ENCODE results near the gene IL17RB.

Gene IL17RB

DNA sequence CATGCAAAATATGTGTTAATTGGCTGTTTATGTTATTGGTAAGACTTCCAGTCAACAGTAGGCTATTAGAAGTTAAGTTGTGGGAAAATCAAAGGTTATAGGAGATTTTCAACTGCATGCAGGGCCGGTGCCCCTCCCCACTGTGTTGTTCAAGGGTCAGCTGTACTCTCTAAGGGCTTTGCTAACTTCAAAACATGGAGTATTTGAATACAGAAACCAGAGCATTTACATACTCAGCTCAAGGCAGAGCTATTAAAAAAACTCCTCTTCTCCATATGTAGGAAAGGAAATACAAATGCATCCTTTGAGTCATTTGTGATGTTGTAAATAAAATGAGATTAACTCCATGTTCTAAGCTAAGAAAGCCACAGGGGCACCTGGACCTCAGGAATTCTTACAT is 16.8 kb downstream of the IL17RB start:
- DNase-seq: no peak

GRCh38 chr3:53865732-53866499 is 19.5 kb downstream of the IL17RB start:
- no peak for DNase-seq

GRCh38 chr3:53880396-53881345 is 34.3 kb downstream of the IL17RB start:
- no peak for DNase-seq

DNA sequence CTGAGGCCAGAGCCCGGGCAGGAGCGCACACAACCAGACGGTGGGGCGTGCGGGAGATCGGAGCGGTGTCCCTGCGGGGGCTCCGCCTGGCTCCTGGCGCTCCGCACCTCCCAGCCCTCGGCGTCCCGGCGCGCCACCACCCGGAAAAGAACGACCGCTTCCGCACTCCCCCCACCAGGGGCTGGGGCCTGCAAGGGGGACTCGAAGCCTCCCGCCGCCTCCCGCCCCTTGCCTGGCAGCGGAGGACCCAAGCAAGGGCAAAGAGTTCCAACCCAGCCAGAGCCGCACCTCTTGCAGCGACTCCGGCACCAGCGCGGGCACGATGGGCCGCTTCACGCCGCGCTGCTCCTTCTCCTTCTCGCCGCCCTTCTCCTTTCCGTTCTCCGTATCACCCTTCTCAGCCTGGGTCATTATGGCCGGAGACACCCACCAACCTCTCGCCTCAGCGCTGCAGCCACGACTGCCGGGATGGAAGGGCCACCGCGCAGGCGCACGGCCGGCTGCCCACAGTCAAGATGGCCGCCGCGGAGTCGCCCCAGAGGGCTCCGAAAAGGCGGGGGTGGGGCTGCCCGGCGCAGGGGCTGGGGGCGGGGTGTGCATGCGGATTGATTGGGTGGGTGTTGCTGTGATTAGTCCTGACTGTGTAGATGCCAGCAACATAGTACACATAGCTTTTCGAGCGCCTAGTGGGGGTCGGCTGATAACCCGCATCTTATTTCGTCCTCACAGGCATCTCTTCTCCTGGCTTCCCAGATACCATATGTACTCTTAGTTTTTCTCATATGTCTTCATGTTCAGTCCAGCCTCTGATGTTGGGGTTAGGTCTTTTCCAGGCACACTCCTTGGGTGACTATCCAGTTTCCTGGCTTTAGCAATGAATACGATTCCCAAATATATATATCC is 35.6 kb downstream of the IL17RB start, which contains the start of gene ACTR8:
Gene ACTR8, minus strand, starts transcription at position 462 of the 903 bp plus-strand sequence. Its CDS starts 51 bp downstream, at position 411.
- peak; percentile 95 for DNase-seq

- no peak for DNase-seq
Measured at GRCh38 chr3:53883008-53883407, 36.6 kb downstream of the IL17RB start.

- no peak for DNase-seq
Measured at GRCh38 chr3:53884623-53885022, 38.3 kb downstream of the IL17RB start.

- no peak for DNase-seq
Measured at GRCh38 chr3:53885239-53885638, 38.9 kb downstream of the IL17RB start.

GRCh38 chr3:53887446-53887845 is 41.1 kb downstream of the IL17RB start:
- no peak for DNase-seq

- DNase-seq: no peak
Measured at GRCh38 chr3:53888232-53888631, 41.9 kb downstream of the IL17RB start.

DNA sequence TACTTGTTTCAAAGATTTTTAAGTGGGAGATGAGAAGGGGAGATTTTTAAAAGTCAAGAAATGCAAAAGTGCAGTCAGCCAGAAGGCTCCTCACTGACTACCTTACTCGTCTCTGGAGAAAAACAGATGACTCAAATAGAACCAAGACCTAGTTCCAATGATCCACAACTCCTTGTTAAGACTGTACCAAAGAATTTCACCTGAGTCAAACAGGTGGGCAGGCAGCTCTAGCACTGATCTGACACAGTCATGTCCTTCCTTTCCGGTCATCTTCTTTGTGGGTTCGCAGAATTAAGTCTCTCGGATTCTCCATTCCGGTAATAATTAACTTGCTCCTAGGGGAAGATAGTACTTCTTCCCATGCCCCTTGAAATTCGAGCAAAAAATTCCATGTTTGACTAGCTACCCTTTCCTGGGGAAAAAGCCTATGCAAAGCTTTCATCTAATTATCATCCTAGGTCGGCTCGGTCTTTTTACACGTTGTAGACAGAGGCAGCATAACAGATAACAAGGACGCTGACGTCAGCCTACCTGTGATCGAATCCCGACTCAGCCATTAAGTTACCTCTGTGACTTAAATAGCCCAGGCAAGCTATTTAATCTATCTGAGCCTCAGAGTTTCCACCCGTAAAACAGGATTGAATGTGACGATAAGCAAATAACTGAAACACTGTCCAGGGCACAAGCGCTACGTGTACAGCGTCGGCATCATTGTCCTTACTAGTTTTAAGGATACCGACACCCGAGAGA is 44.5 kb downstream of the IL17RB start:
- no peak for DNase-seq

DNA sequence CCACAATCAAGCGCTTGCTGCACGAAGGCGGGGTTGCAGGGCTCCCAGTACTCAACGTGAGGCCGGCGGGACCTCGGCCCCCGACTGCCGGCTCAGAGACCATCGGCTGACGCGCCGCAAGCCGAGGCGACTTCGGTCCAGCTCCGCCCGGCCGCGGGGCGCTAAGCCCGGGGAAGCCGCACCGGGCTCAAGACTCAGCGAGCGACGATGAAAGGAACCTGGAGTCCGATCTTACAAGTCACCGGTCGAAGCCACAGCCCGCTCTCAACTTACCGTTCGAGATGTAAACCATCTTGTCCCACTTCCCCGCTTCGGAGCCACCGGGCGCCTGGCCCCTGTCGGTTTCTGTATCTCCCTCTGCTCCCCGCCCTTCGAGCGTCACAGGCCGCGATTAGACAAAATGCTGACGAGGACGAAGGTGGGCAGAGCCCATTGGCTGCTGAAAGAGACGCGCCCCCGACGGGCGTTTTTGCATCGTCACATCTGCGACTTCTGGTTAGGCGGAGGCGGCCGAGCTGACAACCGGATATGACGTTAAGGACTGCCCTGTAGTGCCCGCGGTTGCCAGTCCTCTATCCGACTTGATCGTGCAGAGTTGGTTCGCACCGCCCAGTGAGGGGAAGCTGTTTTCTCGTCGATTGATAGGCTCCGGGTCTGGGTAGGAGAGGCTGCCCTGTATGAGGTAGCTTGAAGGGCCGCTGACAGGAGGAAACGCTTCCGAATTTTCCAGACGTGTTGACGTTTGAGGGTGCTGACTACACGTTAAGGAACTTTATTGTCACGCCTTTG is 45.3 kb downstream of the IL17RB start, which contains the start of gene SELENOK:
Gene SELENOK, minus strand, starts transcription at position 363 of the 789 bp plus-strand sequence.
- DNase-seq: peak; percentile 99

- no peak for DNase-seq
Measured at GRCh38 chr3:53892286-53892637, 45.9 kb downstream of the IL17RB start.

DNA sequence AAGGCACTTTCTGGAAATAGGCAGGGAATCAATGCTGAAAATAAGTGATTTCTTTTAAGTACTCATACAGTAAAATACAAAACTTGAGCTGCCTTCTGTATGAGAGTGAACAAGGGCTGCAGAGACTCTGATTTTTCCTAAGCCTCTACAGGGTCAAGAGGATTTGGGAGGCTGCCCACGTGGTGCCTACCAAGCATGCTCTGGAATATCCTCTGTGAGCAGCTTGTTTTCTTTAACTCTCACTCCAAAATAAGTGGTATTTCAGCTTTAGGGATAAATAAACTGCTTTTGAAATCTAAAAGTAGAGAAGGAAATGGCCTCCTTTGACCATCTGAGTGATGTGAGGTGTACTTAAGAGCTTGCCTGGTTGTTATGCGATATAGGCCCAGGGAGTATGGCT is 53.4 kb downstream of the IL17RB start:
- no peak for DNase-seq

- DNase-seq: no peak
Measured at GRCh38 chr3:53900666-53901331, 54.4 kb downstream of the IL17RB start.

DNA sequence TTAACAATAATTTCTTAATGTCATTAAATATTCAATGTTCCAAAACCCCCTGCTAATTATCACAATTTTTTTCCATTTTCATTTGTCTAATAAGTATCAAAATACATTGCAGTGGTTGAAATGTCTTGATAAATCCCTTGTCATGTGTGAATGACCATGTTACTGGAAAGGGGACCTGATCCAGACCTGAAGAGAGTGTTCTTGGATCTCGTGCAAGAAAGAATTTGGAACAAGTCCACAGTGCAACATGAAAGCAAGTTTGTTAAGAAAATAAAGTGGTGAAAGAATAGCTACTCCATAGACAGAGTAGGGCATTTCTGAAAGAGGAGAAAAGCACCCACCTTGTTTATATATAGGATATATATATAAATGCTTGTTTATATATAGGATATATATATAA is 55.7 kb downstream of the IL17RB start:
- DNase-seq: no peak

GRCh38 chr3:53902711-53903110 is 56.3 kb downstream of the IL17RB start:
- no peak for DNase-seq

- DNase-seq: no peak
Measured at GRCh38 chr3:53913401-53913800, 67.0 kb downstream of the IL17RB start.

Data from right hindlimb (tissue), 1 donor.